RCC 7860 (cell line): ENCODE data around the gene PEF1.

Experiments used
- DNase-seq: peaks from one replicate; pipeline ENCODE4 v3.0.0-alpha.2; 2015; ENCODE audit warnings: low spot score
- FAIRE-seq: peaks from 2 replicates; lab custom pipeline; 2012; peaks lifted over from hg19 to GRCh38; lab: Jason Lieb, UNC

PEF1 gene

GRCh38 chr1:31655756-31656155 is 11.1 kb upstream of the PEF1 start:
- DNase-seq, result no peak
- FAIRE-seq, result no peak

DNA sequence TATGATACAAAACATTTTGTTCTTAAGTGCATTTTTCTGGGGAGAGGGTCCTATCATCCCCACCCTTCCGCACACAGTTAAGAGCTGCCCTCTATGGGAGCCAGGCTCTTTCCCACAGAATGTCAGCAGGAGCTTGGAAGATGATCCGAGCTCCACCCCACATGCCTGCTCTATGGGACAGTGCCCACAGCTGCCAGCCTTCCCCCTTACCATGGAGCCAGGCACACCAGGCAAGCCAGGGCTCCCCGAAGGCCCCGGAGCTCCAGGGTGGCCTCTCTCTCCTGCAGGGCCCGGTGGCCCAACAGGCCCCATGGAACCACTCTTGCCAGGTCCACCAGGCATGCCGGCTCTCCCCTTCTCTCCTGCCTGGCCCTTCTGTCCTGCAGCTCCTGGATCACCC is 10.4 kb upstream of the PEF1 start:
- FAIRE-seq, result no peak
- no peak for DNase-seq

DNA sequence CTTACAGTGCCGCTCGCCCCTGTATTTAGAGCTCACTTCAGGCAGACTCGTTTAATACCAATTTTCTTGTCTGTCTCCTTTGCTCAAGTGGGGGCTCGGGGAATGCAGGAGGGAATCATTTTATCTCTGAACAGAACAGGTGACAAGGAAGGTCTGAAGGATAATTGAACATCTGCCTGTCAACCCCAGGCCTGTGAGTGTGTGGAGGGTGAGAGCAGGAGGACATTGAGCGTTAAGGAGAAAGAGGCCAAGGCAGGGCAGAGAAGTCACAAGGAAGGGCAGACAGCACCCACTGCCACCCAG is 9.7 kb upstream of the PEF1 start:
- no peak for FAIRE-seq

DNA sequence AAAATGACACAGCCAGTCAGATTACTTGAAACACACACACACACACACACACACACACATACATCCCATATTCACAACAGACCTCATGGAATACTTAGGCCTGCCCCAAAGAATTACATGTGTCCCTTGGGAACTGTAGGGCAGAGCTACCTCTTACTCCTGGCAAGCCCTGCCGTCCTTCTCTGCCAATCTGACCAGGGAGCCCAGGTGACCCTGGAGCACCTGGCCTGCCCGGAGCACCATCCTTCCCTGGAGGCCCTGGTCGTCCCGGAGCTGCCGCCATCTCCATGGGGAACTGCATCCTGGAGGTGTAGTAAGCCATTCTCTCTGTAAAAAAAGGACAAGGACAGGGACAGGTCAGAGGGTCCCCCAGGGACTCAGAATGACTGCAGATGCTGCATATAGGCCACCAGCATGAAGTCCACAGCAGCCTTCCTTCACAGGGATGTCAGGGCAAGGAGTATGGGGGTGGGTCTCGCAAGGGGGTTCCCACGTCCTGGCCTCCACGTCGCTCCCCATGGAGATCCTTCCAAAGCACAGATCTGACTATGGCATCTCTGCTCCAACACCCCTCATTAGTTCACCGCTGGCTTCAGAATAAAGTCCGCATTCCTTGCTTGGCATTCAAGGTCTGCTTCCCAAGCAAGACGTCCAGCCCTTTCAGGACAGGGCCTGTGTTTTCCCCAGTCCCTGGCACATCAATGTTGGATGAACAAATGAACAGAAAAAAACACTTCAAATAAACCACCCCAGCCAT is 9.2 kb upstream of the PEF1 start:
- no peak for FAIRE-seq
- no peak for DNase-seq

More for the DNA sequence above, 9.7 kb upstream of the PEF1 start:
- no peak for DNase-seq

DNA sequence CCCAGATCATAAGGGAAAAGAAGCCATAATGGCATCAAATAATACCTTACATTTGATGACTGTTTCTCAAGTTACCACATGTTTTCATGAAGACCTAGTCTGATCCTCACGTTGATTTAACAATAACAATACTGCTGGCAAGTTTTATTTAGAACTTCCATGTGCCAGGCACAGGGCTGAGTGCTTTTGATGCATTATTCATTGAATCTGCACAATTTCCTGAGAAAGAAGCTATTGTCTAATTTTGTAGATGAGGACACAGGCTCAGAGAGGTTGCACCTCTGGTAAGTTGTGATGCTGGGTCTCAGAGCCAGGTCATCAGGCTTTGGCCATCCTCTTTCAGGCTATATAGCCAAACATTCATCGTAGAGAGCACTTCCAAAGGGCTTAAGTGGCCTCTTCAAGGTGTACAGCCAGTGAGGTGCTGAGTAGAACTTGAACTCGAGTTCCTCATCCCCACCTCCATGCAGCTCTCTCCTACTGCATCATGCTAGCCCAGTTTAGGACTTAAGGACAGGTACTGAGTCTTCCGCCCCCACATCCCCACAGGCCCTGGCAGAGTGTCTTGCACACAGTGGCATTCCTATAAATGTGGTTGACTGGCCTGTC is 8.3 kb upstream of the PEF1 start:
- no peak for DNase-seq
- FAIRE-seq, result no peak

DNA sequence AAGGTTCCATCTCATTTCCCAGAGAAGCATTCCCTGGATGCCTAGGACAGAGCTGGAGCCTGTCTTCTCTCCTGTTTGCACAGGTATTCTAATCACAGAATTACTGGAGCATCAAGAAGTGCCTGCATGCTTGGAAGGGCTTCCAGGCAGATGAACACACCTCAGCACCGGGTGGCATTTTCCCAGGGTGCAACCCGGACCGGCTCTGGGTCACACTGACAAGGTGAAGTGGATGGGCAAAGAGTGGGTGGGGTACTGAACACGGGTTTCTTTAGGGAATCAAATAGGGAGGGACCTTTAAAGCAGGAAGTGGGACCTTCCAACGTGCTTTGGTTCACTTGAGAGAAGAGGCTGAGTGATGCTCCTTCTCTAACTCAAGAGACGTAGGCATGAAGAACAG is 7.1 kb upstream of the PEF1 start:
- DNase-seq, result no peak
- no peak for FAIRE-seq

GRCh38 chr1:31651089-31651420 is 6.4 kb upstream of the PEF1 start:
- FAIRE-seq, result no peak

DNA sequence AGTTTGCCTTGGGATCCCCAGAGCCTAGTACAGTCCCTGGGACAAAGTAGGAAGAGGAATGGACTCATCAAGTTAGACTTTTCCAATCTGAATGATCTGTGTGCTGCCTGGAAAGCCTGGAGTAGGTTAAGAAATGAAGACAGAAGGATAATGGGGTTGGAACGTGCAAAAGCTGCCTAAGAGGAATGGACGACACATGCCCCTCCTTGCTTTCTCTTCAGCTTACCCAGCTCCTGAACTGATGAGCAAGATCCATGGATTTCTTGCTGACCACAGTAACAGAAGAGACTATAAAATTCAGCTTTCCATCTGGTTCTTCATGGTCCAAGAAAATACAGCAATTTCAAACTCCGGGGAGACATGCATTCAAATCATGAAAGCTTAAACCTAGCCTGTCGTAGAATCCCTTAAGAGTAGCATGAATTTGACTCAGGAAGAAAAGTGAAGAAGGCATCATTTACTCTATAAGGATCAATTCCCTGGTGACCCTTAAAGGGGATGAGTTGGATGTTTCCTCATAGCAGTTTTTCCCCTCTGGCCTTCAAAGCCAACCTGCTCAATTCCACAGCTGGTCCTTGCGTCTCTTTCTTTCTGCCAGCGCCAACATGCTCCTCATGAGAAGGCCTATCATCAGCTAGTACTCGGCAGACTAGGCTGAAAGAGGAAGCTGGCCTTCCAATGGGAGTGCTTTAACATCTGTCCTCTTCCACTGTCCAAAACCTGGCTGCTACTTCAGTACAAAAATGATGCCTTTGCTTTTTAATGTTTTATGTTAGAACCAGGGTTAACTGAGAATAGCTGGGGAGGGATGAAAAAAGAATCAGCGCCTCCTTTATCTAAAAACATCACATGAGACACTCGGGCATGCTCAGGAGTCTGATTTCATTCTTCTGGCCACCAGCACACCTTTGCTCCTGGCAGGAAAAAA is 5.7 kb upstream of the PEF1 start:
- FAIRE-seq (no peak), DNase-seq (no peak)

More at GRCh38 chr1:31651089-31651420, 6.4 kb upstream of the PEF1 start:
- no peak for DNase-seq

GRCh38 chr1:31648641-31649357 is 4.1 kb upstream of the PEF1 start:
- FAIRE-seq (no peak), DNase-seq (no peak)

- no peak for FAIRE-seq
- DNase-seq, result no peak
Observed at GRCh38 chr1:31648190-31648589, 3.5 kb upstream of the PEF1 start.

DNA sequence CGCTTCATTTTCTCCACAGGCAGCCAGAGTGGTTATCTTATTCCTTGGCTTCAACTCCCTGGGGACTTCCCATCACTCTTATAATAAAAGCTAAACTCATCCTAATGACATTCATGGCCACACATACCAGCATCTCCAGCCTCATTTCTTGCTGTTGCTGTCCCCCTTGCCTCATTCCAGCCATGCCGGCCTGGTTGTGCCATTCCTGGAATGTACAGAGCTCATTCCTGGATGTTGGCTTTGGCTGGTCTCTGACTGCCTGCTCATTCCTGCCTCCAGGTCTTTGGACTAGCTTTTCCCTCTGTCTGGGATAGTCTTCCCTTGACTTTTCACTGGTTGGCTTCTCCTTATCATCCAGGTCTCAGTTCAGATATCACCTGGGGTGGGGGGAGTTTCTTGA is 2.4 kb upstream of the PEF1 start:
- FAIRE-seq, result no peak

GRCh38 chr1:31646259-31646960 is 1.7 kb upstream of the PEF1 start:
- no peak for FAIRE-seq
- no peak for DNase-seq

More for the DNA sequence above, 2.4 kb upstream of the PEF1 start:
- DNase-seq, result no peak

DNA sequence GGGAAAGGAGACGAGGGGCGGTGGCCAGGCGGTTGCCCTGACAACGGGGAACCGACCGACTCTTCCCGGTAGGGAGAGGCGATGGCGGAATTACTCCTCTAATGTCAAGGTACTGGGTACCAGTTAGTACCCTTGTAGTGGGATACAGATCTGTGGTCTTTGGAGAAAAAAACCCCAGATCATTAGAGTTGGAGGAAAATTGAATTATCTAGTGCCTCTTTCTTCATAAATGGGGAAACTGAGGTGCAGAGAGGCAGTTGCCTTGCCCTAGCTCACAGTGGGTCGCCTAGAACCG is 545 bp upstream of the PEF1 start:
- no peak for FAIRE-seq

GRCh38 chr1:31643976-31644559 is 608 bp downstream of the PEF1 start:
- DNase-seq (no peak), FAIRE-seq (no peak)

More for the DNA sequence above, 545 bp upstream of the PEF1 start:
- no peak for DNase-seq

DNA sequence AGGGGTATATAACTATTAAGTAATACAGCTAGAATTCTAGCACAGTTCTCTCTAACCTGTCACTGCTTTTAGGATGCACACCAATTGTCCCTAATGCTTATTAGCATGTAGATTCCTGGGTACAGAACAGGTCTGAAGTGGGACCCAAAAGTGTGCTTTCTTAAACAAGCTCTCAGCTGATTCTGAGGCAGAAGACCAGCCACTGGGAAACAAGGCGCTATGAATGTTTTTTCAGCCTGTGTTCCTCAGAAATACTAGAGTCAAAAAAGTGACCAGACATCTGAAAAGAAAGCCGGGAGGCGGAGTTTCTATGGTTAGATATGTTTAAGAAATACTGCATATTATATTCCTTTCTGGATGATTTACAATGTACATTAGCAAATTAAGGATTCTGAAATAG is 1.8 kb downstream of the PEF1 start:
- FAIRE-seq (no peak), DNase-seq (no peak)

DNA sequence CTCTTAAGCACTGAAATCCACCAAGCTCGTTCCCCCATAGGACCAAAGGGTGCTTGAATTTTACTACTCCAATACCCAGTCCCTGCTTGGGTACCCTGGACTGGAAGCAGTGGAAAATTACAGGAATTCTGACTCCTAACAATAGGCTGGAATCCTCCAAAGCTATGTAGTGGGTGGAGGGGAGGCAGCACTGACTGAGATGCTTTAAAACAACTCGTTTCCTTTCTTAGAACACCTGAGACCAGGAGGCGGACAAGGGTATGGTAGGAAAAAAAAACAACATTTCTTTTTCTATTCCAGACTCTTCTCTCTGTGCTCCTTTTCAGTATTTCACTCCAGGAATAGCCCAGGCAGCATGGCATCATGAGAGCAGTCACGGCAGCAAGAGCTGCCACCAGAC is 2.3 kb downstream of the PEF1 start:
- DNase-seq, result no peak
- FAIRE-seq, result no peak

DNA sequence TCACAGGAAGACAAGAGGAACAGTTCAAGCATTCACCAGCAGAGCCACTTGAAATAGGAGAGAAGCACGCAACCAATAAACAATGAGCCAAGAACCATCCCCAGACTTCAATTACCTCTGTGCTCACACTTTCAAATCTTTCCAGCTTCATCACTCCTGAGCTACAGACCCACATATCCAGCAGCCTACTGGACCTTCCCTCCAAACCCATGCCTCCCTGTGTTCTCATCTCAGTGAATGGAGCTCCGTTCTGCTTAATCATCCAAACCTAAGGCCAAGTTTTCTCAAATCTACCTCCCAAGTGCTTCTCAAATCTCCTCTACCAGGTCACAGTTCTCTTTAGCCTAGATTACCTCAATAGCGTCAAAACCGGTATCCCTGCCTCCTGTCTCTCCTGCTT is 3.7 kb downstream of the PEF1 start:
- DNase-seq (no peak), FAIRE-seq (no peak)

GRCh38 chr1:31640179-31640578 is 4.5 kb downstream of the PEF1 start:
- FAIRE-seq, result no peak

DNA sequence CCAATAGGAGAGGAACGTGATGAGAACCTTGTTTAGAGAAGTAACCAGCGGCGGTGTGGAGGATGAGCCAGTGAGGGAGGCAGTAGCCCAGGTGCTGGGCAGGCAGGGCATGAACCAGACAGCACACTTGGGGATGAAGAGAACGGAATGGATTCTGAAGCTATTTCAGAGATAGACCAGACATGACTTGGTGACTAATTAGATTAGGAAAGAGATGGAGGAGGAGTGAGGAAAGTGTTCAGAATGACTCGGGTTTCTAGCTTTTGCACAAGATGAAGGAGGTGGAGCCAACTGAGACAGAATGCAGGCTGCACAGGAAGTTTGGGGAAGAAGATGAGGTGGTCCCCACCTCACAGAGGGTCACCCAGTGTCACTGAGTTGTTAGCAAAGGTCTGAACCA is 5.1 kb downstream of the PEF1 start:
- peak; percentile 4 for DNase-seq
- FAIRE-seq, result no peak

More at GRCh38 chr1:31640179-31640578, 4.5 kb downstream of the PEF1 start:
- no peak for DNase-seq

DNA sequence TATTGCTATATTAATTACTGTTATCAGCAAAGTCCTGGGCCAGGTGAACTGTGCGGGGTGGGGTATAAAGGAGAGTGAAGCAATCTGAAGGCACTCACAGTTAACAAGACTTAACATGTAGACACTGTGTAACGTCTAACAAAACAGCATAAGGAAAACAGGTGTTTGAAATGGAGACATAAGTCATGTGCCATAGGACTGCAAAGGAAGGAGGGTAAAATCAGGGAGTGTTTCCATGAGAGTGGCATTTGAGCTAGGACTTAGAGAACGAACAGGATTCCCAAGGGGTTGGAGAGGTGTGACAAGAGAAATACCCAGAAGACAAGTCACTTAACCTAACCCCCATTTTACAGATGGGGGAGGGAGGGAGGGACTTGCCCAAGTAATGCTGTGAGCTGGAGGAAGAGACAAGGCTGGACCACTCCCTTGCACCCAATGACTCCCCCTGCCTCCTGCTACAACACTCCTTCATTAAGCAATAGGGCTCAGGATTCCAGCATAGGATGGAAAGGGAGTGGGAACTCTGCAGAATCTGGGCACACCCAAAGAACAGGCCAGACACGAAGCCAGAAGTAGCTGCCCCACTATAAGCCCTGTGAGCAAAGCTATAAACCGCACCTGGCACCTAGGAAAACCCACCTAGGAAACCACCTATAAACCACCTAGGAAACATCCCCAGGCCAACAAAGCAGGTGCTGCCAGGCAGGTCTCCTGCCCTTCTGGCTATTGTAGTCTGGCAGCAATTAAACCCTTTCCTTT is 6.6 kb downstream of the PEF1 start:
- DNase-seq (no peak), FAIRE-seq (no peak)
